DND-41 (cell line): Measurements from ENCODE around the gene NXPH1.

Source experiments
- ATAC-seq: fragments of 200-7000 bp; cut with Tn5 transposase; 3 replicates; pipeline ENCODE4 v1.9.1; 2021; ENCODE audit warnings: low read depth; ENCODE audit not compliant: insufficient read depth
- DNase-seq: peaks from one replicate; pipeline ENCODE4 v3.0.0-alpha.2; 2020
- H2AFZ ChIP-seq: 2 replicates; pipeline ENCODE4 v1.6.0; 2012; ENCODE audit warnings: low read depth, low read length
- H3K27ac ChIP-seq: 2 replicates; pipeline ENCODE4 v1.5.1; 2012; ENCODE audit warnings: low read length, inconsistent platforms
- H3K27me3 ChIP-seq: fragments of 200-600 bp; sonication (generic); 2 replicates; pipeline ENCODE4 v1.6.0; 2012; ENCODE audit warnings: low read length, mild to moderate bottlenecking, inconsistent platforms; ENCODE audit not compliant: insufficient read depth, poor library complexity
- H3K36me3 ChIP-seq: 2 replicates; pipeline ENCODE4 v1.5.1; 2012; ENCODE audit warnings: low read length, inconsistent platforms; ENCODE audit not compliant: insufficient read depth
- H3K4me1 ChIP-seq: 2 replicates; pipeline ENCODE4 v1.5.1; 2012; ENCODE audit warnings: mild to moderate bottlenecking, low read length; ENCODE audit not compliant: insufficient read depth
- H3K4me2 ChIP-seq: 2 replicates; pipeline ENCODE4 v1.6.0; 2012; ENCODE audit warnings: mild to moderate bottlenecking, moderate library complexity, low read length, inconsistent platforms; ENCODE audit not compliant: insufficient read depth
- H3K4me3 ChIP-seq, 2 experiments: fragments of 200-600 bp in 1 of 2; shearing (Covaris generic) in 1 of 2; 2 replicates each; pipeline ENCODE4 v1.5.1; 2012 to 2016; ENCODE audit warnings: inconsistent platforms in 2 of 2, low read length in 2 of 2, mild to moderate bottlenecking in 2 of 2, low read depth in 1 of 2, moderate library complexity in 1 of 2
- H3K79me2 ChIP-seq: 2 replicates; pipeline ENCODE4 v1.6.0; 2012; ENCODE audit warnings: low read length, inconsistent platforms; ENCODE audit not compliant: insufficient read depth
- H3K9ac ChIP-seq: 2 replicates; pipeline ENCODE4 v1.6.0; 2012; ENCODE audit warnings: low read depth, mild to moderate bottlenecking, inconsistent platforms, low read length, moderate library complexity
- H3K9me3 ChIP-seq: 2 replicates; pipeline ENCODE4 v1.5.1; 2012; ENCODE audit warnings: low read length, moderate library complexity, mild to moderate bottlenecking, inconsistent platforms; ENCODE audit not compliant: insufficient read depth, severe bottlenecking
- H4K20me1 ChIP-seq: 2 replicates; pipeline ENCODE4 v1.6.0; 2012; ENCODE audit warnings: low read length; ENCODE audit not compliant: insufficient read depth
- CTCF ChIP-seq: IDR thresholded peaks from 2 replicates; pipeline ENCODE4 v1.5.1; 2012; ENCODE audit warnings: borderline replicate concordance, low read length, moderate library complexity, mild to moderate bottlenecking; ENCODE audit not compliant: poor library complexity, severe bottlenecking; ENCODE audit errors: extremely low read depth
- EZH2 ChIP-seq: IDR thresholded peaks from 3 replicates; pipeline ENCODE4 v1.6.1; 2012; ENCODE audit warnings: borderline replicate concordance, low read depth, mild to moderate bottlenecking, moderate library complexity, low read length, inconsistent platforms; ENCODE audit not compliant: severe bottlenecking

Gene NXPH1

GRCh38 chr7:8388257-8388625 is 45.2 kb upstream of the NXPH1 start:
- no peak overlapping the region for H3K4me3 ChIP-seq
- TF ChIP-seq EZH2 (no peak), CTCF (no peak)
- no peaks in the 10 kb centered on the region for H3K9me3 ChIP-seq
- no peaks in the 10 kb centered on the region for H4K20me1 ChIP-seq
- no peak overlapping the region for H3K27ac ChIP-seq
- no peaks in the 10 kb centered on the region for H3K4me1 ChIP-seq
- no peak for ATAC-seq
- H3K79me2 ChIP-seq = no peaks in the 10 kb centered on the region
- H3K27me3 ChIP-seq = peaks cover 3% of the 10 kb centered on the region
- H3K9ac ChIP-seq = no peak overlapping the region
- H3K36me3 ChIP-seq = no peaks in the 10 kb centered on the region
- no peak overlapping the region for H2AFZ ChIP-seq
- no peak for DNase-seq
- H3K4me2 ChIP-seq = no peak overlapping the region

- H3K36me3 ChIP-seq = no peaks in the 10 kb centered on the region
- H3K4me1 ChIP-seq = no peaks in the 10 kb centered on the region
- H3K79me2 ChIP-seq = no peaks in the 10 kb centered on the region
- no peaks in the 10 kb centered on the region for H3K9me3 ChIP-seq
- H3K9ac ChIP-seq = no peak overlapping the region
- no peak for DNase-seq
- H3K27me3 ChIP-seq = peaks cover 3% of the 10 kb centered on the region
- H3K4me2 ChIP-seq = no peak overlapping the region
- H3K27ac ChIP-seq = no peak overlapping the region
- no peak overlapping the region for H3K4me3 ChIP-seq
- no peaks in the 10 kb centered on the region for H4K20me1 ChIP-seq
- H2AFZ ChIP-seq = no peak overlapping the region
- no peak for TF ChIP-seq EZH2
- TF ChIP-seq CTCF = no peak
- peak; percentile 55; the same call in 1 of the 3 replicates for ATAC-seq
Measured at GRCh38 chr7:8389593-8390261, 43.7 kb upstream of the NXPH1 start.

- H3K9ac ChIP-seq = no peak overlapping the region
- no peaks in the 10 kb centered on the region for H3K79me2 ChIP-seq
- ATAC-seq = no peak
- no peak overlapping the region for H2AFZ ChIP-seq
- TF ChIP-seq CTCF = no peak
- no peak for TF ChIP-seq EZH2
- H3K4me2 ChIP-seq = no peak overlapping the region
- H3K4me3 ChIP-seq = no peak overlapping the region
- DNase-seq = no peak
- no peaks in the 10 kb centered on the region for H3K4me1 ChIP-seq
- H3K27me3 ChIP-seq = peaks cover 3% of the 10 kb centered on the region
- no peak overlapping the region for H3K27ac ChIP-seq
- no peaks in the 10 kb centered on the region for H3K9me3 ChIP-seq
- H4K20me1 ChIP-seq = no peaks in the 10 kb centered on the region
- no peaks in the 10 kb centered on the region for H3K36me3 ChIP-seq
Measured at GRCh38 chr7:8390262-8390626, 43.2 kb upstream of the NXPH1 start.
